ENCODE data around the gene ENPP5. TPM values are rescaled to one million over a fixed set of nuclear protein-coding genes. Genes with fewer than 3 reads are reported as not detected.

ENPP5 gene
- total RNA-seq, 1 experiment from 2014 or later = 0.22 TPM

GRCh38 chr6:46116289-46116688 lies 54.5 kb downstream of the ENPP5 start:
- no peaks in the 10 kb centered on the region for H3K79me2 ChIP-seq (ENCODE audit: low read length)
- no peak overlapping the region for H3K4me3 ChIP-seq (ENCODE audit: low read length)
- H3K9ac ChIP-seq (ENCODE audit: low read length) = no peak overlapping the region
- DNase-seq = peak; percentile 82
- no peaks in the 10 kb centered on the region for H3K9me3 ChIP-seq (ENCODE audit: low read length)
- H4K20me1 ChIP-seq (ENCODE audit: insufficient read depth, low read depth, low read length) = no peaks in the 10 kb centered on the region; the same call in 1 of the 2 replicates
- H3K4me2 ChIP-seq (ENCODE audit: low read depth, low read length, poor library complexity, severe bottlenecking) = no peak overlapping the region
- H3K36me3 ChIP-seq (ENCODE audit: insufficient read depth, low read length) = no peaks in the 10 kb centered on the region
- H2AFZ ChIP-seq (ENCODE audit: low read length) = no peak overlapping the region
- H3K4me1 ChIP-seq (ENCODE audit: low read length) = peaks cover 9% of the 10 kb centered on the region
- no peaks in the 10 kb centered on the region for H3K27me3 ChIP-seq (ENCODE audit: low read length)
- H3K9me2 ChIP-seq (replicated peaks; ENCODE audit: insufficient read depth, low read length) = no peaks in the 10 kb centered on the region
- H3K27ac ChIP-seq (ENCODE audit: low read length) = no peak overlapping the region

DNA sequence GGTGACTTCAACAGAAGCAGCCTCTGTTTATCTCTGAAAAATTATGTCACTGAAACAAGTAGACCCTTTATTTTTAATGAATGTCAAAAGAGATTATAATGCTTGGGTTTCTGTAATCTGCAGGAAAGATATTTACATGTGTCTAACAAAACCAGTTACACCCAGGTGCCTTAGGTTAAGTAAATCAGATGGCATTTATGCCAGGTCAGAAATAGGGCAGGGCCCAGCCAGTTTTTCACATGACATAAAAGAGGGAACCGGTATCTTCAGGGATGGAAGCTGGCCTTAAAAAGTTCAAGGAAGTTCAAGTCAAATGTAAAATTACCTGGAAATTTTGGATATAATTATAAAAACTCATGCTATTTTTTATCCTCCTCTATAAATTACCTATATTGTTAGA lies 55.1 kb downstream of the ENPP5 start:
- no peak overlapping the region for H3K9ac ChIP-seq (ENCODE audit: low read length)
- H3K27me3 ChIP-seq (ENCODE audit: low read length) = no peaks in the 10 kb centered on the region
- H3K36me3 ChIP-seq (ENCODE audit: insufficient read depth, low read length) = no peaks in the 10 kb centered on the region
- H3K4me1 ChIP-seq (ENCODE audit: low read length) = peaks cover 9% of the 10 kb centered on the region
- H4K20me1 ChIP-seq (ENCODE audit: insufficient read depth, low read depth, low read length) = no peaks in the 10 kb centered on the region; the same call in 1 of the 2 replicates
- no peak overlapping the region for H3K4me2 ChIP-seq (ENCODE audit: low read depth, low read length, poor library complexity, severe bottlenecking)
- no peak overlapping the region for H3K27ac ChIP-seq (ENCODE audit: low read length)
- H3K4me3 ChIP-seq (ENCODE audit: low read length) = no peak overlapping the region
- H3K9me2 ChIP-seq (replicated peaks; ENCODE audit: insufficient read depth, low read length) = no peaks in the 10 kb centered on the region
- DNase-seq = no peak
- H3K9me3 ChIP-seq (ENCODE audit: low read length) = no peaks in the 10 kb centered on the region
- no peaks in the 10 kb centered on the region for H3K79me2 ChIP-seq (ENCODE audit: low read length)
- H2AFZ ChIP-seq (ENCODE audit: low read length) = no peak overlapping the region

GRCh38 chr6:46113370-46113769 lies 57.4 kb downstream of the ENPP5 start:
- Histone ChIP-seq H3K4me1 (ENCODE audit: low read length) (peaks cover 9% of the 10 kb centered on the region), H3K9ac (ENCODE audit: low read length) (no peak overlapping the region), H3K9me3 (ENCODE audit: low read length) (no peaks in the 10 kb centered on the region), H2AFZ (ENCODE audit: low read length) (no peak overlapping the region), H3K4me3 (ENCODE audit: low read length) (no peak overlapping the region), H3K27me3 (ENCODE audit: low read length) (no peaks in the 10 kb centered on the region), H3K79me2 (ENCODE audit: low read length) (no peaks in the 10 kb centered on the region), H4K20me1 (ENCODE audit: insufficient read depth, low read depth, low read length) (no peaks in the 10 kb centered on the region; the same call in 1 of the 2 replicates), H3K27ac (ENCODE audit: low read length) (no peak overlapping the region), H3K36me3 (ENCODE audit: insufficient read depth, low read length) (no peaks in the 10 kb centered on the region), H3K9me2 (replicated peaks; ENCODE audit: insufficient read depth, low read length) (no peaks in the 10 kb centered on the region), H3K4me2 (ENCODE audit: low read depth, low read length, poor library complexity, severe bottlenecking) (no peak overlapping the region)
- DNase-seq = no peak

Other genes starting within 250 kb of the ENPP5 start
- not detected in 2 replicates for gene CLIC5, start 155.1 kb downstream of the ENPP5 start, total RNA-seq (2014; rRNA removed; shearing (Covaris generic); ENCODE audit: low replicate concordance)
- 2.5 and 8.6 TPM in 2 replicates for gene ENPP4, start 41.0 kb downstream of the ENPP5 start, total RNA-seq (2014; rRNA removed; shearing (Covaris generic); ENCODE audit: low replicate concordance)